CD4-positive, CD25-positive, alpha-beta regulatory T cell (primary cell): Measurements from ENCODE around the gene PADI6. TPM values are rescaled to one million over a fixed set of nuclear protein-coding genes. Genes with fewer than 3 reads are reported as not detected.

ENCODE experiments used
- ATAC-seq, 2 donors: fragments of 150-1000 bp; cut with Tn5 transposase; one replicate each; pipeline ENCODE4 v1.10.0; 2021; ENCODE audit warnings: low read depth in 2 of 2, moderate number of reproducible peaks in 2 of 2, moderate library complexity in 1 of 2
- DNase-seq, 3 donors: peaks; one replicate each; pipeline versions ENCODE4 v3.0.0 to v3.0.0-alpha.2; 2012 to 2022; ENCODE audit warnings: mixed read lengths in 1 of 3
- H3K27ac ChIP-seq: one replicate; pipeline ENCODE4 v1.7.0; 2013; ENCODE audit warnings: mild to moderate bottlenecking, low read length; ENCODE audit not compliant: insufficient read depth, poor library complexity, severe bottlenecking
- H3K27me3 ChIP-seq: one replicate; pipeline ENCODE4 v1.7.0; 2013; ENCODE audit warnings: low read length; ENCODE audit not compliant: control insufficient read depth, insufficient read depth
- H3K36me3 ChIP-seq: one replicate; pipeline ENCODE4 v1.7.0; 2013; ENCODE audit warnings: mild to moderate bottlenecking, low read length, moderate library complexity; ENCODE audit not compliant: control insufficient read depth, insufficient read depth
- H3K4me1 ChIP-seq: 2 replicates; pipeline ENCODE4 v1.7.0; 2013; ENCODE audit warnings: mild to moderate bottlenecking, low read length; ENCODE audit not compliant: insufficient read depth, control insufficient read depth, poor library complexity, severe bottlenecking
- H3K4me3 ChIP-seq: one replicate; pipeline ENCODE4 v1.7.0; 2013; ENCODE audit warnings: low read depth, mild to moderate bottlenecking, low read length, moderate library complexity
- H3K9me3 ChIP-seq, 2 experiments: 1 replicate in 1 of 2; 2 replicates in 1 of 2; pipeline ENCODE4 v1.7.0; 2013; ENCODE audit warnings: low read length in 2 of 2, mild to moderate bottlenecking in 1 of 2, moderate library complexity in 1 of 2; ENCODE audit not compliant: control insufficient read depth in 2 of 2
- H3K27ac Mint-ChIP-seq, 3 donors: one replicate each; pipeline ENCODE4 v1.8.0; 2020 to 2022; ENCODE audit warnings: mild to moderate bottlenecking in 3 of 3, mixed read lengths in 3 of 3, moderate library complexity in 2 of 3
- H3K27me3 Mint-ChIP-seq: one replicate; pipeline ENCODE4 v1.8.0; 2022; ENCODE audit warnings: mild to moderate bottlenecking, mixed read lengths
- H3K36me3 Mint-ChIP-seq: one replicate; pipeline ENCODE4 v1.8.0; 2020; ENCODE audit warnings: mixed read lengths
- H3K4me1 Mint-ChIP-seq, 4 donors: one replicate each; pipeline ENCODE4 v1.8.0; 2020 to 2022; ENCODE audit warnings: mixed read lengths in 4 of 4, mild to moderate bottlenecking in 1 of 4
- H3K4me3 Mint-ChIP-seq, 4 donors: one replicate each; pipeline ENCODE4 v1.8.0; 2020 to 2022; ENCODE audit warnings: mild to moderate bottlenecking in 4 of 4, mixed read lengths in 4 of 4, moderate library complexity in 3 of 4
- H3K9me3 Mint-ChIP-seq, 7 donors: one replicate each; pipeline ENCODE4 v1.8.0; 2020 to 2022; ENCODE audit warnings: mixed read lengths in 7 of 7, mild to moderate bottlenecking in 3 of 7, moderate library complexity in 2 of 7
- polyA plus RNA-seq, 4 donors: library from polyadenylated mRNA; unstranded; fragments of 300-500 nt; fragmentation: Illumina TruSeq; gene quantifications; one replicate each; pipeline ENCODE4 v1.2.3, GENCODE V29; 2021
- total RNA-seq: library from RNA; stranded (reverse); gene quantifications from one replicate; pipeline ENCODE4 v1.2.3, GENCODE V29; 2022

Gene PADI6
- not detected for total RNA-seq
- under 1 TPM in 1 of 4 donors, not detected in 3; 0.14 TPM for polyA plus RNA-seq

- H3K27me3 Mint-ChIP-seq, result peaks cover 4% of the 10 kb centered on the region
- H3K9me3 Mint-ChIP-seq, result peaks cover 0 to 3% (median 0%) of the 10 kb centered on the region in 7 donors
These were observed at the start of gene PADI6 for GRCh38 chr1:17371896-17372295. TSS of gene PADI6 (plus strand) at chr1:17372196. CDS start at chr1:17372246, 50 bp downstream.

GRCh38 chr1:17328855-17329254, 43.1 kb upstream of the PADI6 start:
- ATAC-seq, result no peak
- DNase-seq, result no peak
- Histone ChIP-seq H3K36me3 (no peaks in the 10 kb centered on the region), H3K4me1 (no peaks in the 10 kb centered on the region), H3K27ac (no peak overlapping the region), H3K4me3 (no peak overlapping the region), H3K9me3 (no peaks in the 10 kb centered on the region), H3K27me3 (peaks cover 3% of the 10 kb centered on the region)
- Mint-ChIP-seq H3K4me3 (no peak overlapping the region), H3K27ac (no peak overlapping the region), H3K27me3 (peaks cover 31% of the 10 kb centered on the region), H3K9me3 (peaks cover 0 to 4% (median 1%) of the 10 kb centered on the region in 7 donors), H3K36me3 (no peaks in the 10 kb centered on the region), H3K4me1 (no peaks in the 10 kb centered on the region)

More at GRCh38 chr1:17371896-17372295, at the start of gene PADI6:
- no peak within 1 kb of the TSS for H3K4me3 ChIP-seq
- H3K27ac Mint-ChIP-seq, result no peak within 1 kb of the TSS
- H3K27me3 ChIP-seq, result no peaks in the 10 kb centered on the region
- no peak for DNase-seq
- no peak within 1 kb of the TSS for H3K4me3 Mint-ChIP-seq
- peaks cover 0 to 8% (median 0%) of the 10 kb centered on the region in 4 donors for H3K4me1 Mint-ChIP-seq
- H3K4me1 ChIP-seq, result no peaks in the 10 kb centered on the region
- no peak for ATAC-seq
- H3K36me3 Mint-ChIP-seq, result no peaks in the 10 kb centered on the region
- no peaks in the 10 kb centered on the region for H3K9me3 ChIP-seq
- no peak within 1 kb of the TSS for H3K27ac ChIP-seq
- no peaks in the 10 kb centered on the region for H3K36me3 ChIP-seq

GRCh38 chr1:17329610-17330009, 42.4 kb upstream of the PADI6 start:
- no peak overlapping the region for H3K27ac ChIP-seq
- Mint-ChIP-seq H3K4me3 (no peak overlapping the region), H3K4me1 (no peaks in the 10 kb centered on the region), H3K9me3 (peaks cover 0 to 4% (median under 1%) of the 10 kb centered on the region in 7 donors), H3K27ac (no peak overlapping the region), H3K27me3 (peaks cover 27% of the 10 kb centered on the region), H3K36me3 (no peaks in the 10 kb centered on the region)
- no peak for DNase-seq
- no peaks in the 10 kb centered on the region for H3K36me3 ChIP-seq
- H3K9me3 ChIP-seq, result no peaks in the 10 kb centered on the region
- peaks cover 3% of the 10 kb centered on the region for H3K27me3 ChIP-seq
- no peak for ATAC-seq
- H3K4me1 ChIP-seq, result no peaks in the 10 kb centered on the region
- H3K4me3 ChIP-seq, result no peak overlapping the region

GRCh38 chr1:17330856-17331255, 41.1 kb upstream of the PADI6 start:
- Histone ChIP-seq H3K4me3 (no peak overlapping the region), H3K27me3 (peaks cover 3% of the 10 kb centered on the region), H3K9me3 (no peaks in the 10 kb centered on the region), H3K4me1 (no peaks in the 10 kb centered on the region), H3K27ac (no peak overlapping the region), H3K36me3 (no peaks in the 10 kb centered on the region)
- DNase-seq, result no peak
- Mint-ChIP-seq H3K4me1 (no peaks in the 10 kb centered on the region), H3K4me3 (no peak overlapping the region), H3K27me3 (peaks cover 20% of the 10 kb centered on the region), H3K27ac (no peak overlapping the region), H3K9me3 (peaks cover 0 to 4% (median 0%) of the 10 kb centered on the region in 7 donors), H3K36me3 (no peaks in the 10 kb centered on the region)
- no peak for ATAC-seq

GRCh38 chr1:17333081-17333480, 38.9 kb upstream of the PADI6 start:
- Mint-ChIP-seq H3K4me3 (no peak overlapping the region), H3K27me3 (peaks cover 18% of the 10 kb centered on the region), H3K27ac (no peak overlapping the region), H3K36me3 (no peaks in the 10 kb centered on the region), H3K9me3 (peaks cover 0 to 4% (median 0%) of the 10 kb centered on the region in 7 donors), H3K4me1 (no peaks in the 10 kb centered on the region)
- no peaks in the 10 kb centered on the region for H3K9me3 ChIP-seq
- H3K36me3 ChIP-seq, result no peaks in the 10 kb centered on the region
- no peak overlapping the region for H3K4me3 ChIP-seq
- H3K27ac ChIP-seq, result no peak overlapping the region
- no peak for ATAC-seq
- peaks cover 3% of the 10 kb centered on the region for H3K27me3 ChIP-seq
- no peak for DNase-seq
- no peaks in the 10 kb centered on the region for H3K4me1 ChIP-seq

- peak overlapping the region in 1 of 4 donors; percentile 1 for H3K4me3 Mint-ChIP-seq
- H3K27ac ChIP-seq, result no peak overlapping the region
- no peaks in the 10 kb centered on the region for H3K4me1 Mint-ChIP-seq
- H3K4me1 ChIP-seq, result no peaks in the 10 kb centered on the region
- H3K27ac Mint-ChIP-seq, result no peak overlapping the region
- H3K9me3 Mint-ChIP-seq, result no peaks in the 10 kb centered on the region
- H3K36me3 ChIP-seq, result no peaks in the 10 kb centered on the region
- H3K36me3 Mint-ChIP-seq, result no peaks in the 10 kb centered on the region
- H3K4me3 ChIP-seq, result no peak overlapping the region
- ATAC-seq (no peak), DNase-seq (peak; percentile 24 to 34 (median 34))
- H3K9me3 ChIP-seq, result no peaks in the 10 kb centered on the region
- peaks cover 10% of the 10 kb centered on the region for H3K27me3 Mint-ChIP-seq
- H3K27me3 ChIP-seq, result peaks cover 2% of the 10 kb centered on the region
These were observed 35.9 kb upstream of the PADI6 start for GRCh38 chr1:17335821-17336710.

GRCh38 chr1:17338706-17339493, 33.1 kb upstream of the PADI6 start:
- peaks cover 0 to 4% (median 0%) of the 10 kb centered on the region in 7 donors for H3K9me3 Mint-ChIP-seq
- no peak for ATAC-seq
- no peak overlapping the region for H3K4me3 Mint-ChIP-seq
- H3K36me3 ChIP-seq, result no peaks in the 10 kb centered on the region
- no peak overlapping the region for H3K27ac ChIP-seq
- no peaks in the 10 kb centered on the region for H3K27me3 ChIP-seq
- peaks cover 5% of the 10 kb centered on the region for H3K27me3 Mint-ChIP-seq
- no peaks in the 10 kb centered on the region for H3K4me1 Mint-ChIP-seq
- H3K9me3 ChIP-seq, result no peaks in the 10 kb centered on the region
- H3K4me1 ChIP-seq, result no peaks in the 10 kb centered on the region
- no peak overlapping the region for H3K27ac Mint-ChIP-seq
- H3K4me3 ChIP-seq, result no peak overlapping the region
- DNase-seq, result no peak
- H3K36me3 Mint-ChIP-seq, result no peaks in the 10 kb centered on the region
